Measurements from ENCODE around the gene TECPR2. TPM values are rescaled to one million over a fixed set of nuclear protein-coding genes. Genes with fewer than 3 reads are reported as not detected.

The TECPR2 gene
- total RNA-seq, 1 experiment from 2014 or later = 9.3 TPM

DNA sequence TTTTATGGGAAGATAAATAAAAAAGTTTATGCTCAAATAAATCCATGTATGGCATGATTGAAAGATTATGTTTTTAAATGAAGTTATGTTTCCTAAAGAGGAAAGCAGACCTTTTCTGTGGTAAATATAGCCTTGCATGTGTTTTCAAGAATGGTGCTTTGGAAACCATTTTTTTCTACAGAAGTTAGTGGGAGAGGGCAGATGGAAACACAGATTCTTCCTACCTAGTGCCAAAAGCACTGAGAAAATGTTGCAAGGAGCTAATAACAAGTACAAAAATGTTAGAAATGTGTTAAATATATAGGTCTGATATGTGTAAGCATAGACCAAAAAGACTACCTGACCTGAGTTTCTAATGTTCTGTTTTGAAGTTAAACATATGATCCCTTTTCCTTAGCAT lies 24.3 kb downstream of the TECPR2 start:
- BruUV-seq (replicated peaks) = no TSS peak
- Mint-ChIP-seq H3K9me3 (ENCODE audit: unreplicated experiment) (no peaks in the 10 kb centered on the region), H3K4me3 (ENCODE audit: unreplicated experiment) (no peak overlapping the region), H3K36me3 (ENCODE audit: insufficient read depth, unreplicated experiment) (no peaks in the 10 kb centered on the region), H3K27me3 (ENCODE audit: insufficient read depth, unreplicated experiment) (no peaks in the 10 kb centered on the region), H3K27ac (ENCODE audit: unreplicated experiment) (no peak overlapping the region), H3K4me1 (ENCODE audit: low read depth, unreplicated experiment) (no peaks in the 10 kb centered on the region)
- H3K9me3 ChIP-seq = no peaks in the 10 kb centered on the region
- DNase-seq = no peak
- ChIA-PET CTCF (no interaction called here), POLR2A (no interaction called here)
- H3K4me1 ChIP-seq = no peaks in the 10 kb centered on the region
- H3K4me3 ChIP-seq (ENCODE audit: low read depth, low read length) = no peak overlapping the region
- intact Hi-C loops (cut with micrococcal nuclease; ENCODE audit: unreplicated experiment) = no loop called here
- TF ChIP-seq, protein P1, sequence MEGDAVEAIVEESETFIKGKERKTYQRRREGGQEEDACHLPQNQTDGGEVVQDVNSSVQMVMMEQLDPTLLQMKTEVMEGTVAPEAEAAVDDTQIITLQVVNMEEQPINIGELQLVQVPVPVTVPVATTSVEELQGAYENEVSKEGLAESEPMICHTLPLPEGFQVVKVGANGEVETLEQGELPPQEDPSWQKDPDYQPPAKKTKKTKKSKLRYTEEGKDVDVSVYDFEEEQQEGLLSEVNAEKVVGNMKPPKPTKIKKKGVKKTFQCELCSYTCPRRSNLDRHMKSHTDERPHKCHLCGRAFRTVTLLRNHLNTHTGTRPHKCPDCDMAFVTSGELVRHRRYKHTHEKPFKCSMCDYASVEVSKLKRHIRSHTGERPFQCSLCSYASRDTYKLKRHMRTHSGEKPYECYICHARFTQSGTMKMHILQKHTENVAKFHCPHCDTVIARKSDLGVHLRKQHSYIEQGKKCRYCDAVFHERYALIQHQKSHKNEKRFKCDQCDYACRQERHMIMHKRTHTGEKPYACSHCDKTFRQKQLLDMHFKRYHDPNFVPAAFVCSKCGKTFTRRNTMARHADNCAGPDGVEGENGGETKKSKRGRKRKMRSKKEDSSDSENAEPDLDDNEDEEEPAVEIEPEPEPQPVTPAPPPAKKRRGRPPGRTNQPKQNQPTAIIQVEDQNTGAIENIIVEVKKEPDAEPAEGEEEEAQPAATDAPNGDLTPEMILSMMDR (IDR thresholded peaks at IDR 0.05; ENCODE audit: insufficient read depth in 1 of 2, low read depth in 1 of 2, low read length in 1 of 2, severe bottlenecking in 1 of 2, unreplicated experiment in 1 of 2) = no peak
- H3K27me3 ChIP-seq (replicated peaks; ENCODE audit: control insufficient read depth, insufficient read depth, low read length) = no peaks in the 10 kb centered on the region
- no peaks in the 10 kb centered on the region for H3K36me3 ChIP-seq (ENCODE audit: control insufficient read depth, insufficient read depth, low read length)

DNA sequence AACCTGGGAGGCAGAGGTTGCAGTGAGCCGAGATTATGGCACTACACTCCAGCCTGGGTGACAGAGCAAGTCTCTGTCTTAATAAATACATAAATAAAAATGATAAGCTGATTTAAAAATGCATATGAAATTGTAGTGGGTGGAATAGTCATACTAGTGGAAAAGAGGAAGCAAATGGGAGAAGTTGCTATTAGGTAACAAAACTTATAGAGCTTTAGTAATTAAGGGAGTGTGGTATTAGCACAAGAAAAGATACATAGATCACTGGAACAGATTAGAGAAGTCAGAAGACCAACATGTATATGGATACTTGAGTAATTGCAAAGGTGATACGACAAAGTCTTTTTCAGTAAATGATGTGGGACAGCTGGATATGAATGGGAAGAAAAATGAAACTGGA lies 26.5 kb downstream of the TECPR2 start:
- no peaks in the 10 kb centered on the region for H3K36me3 ChIP-seq (ENCODE audit: control insufficient read depth, insufficient read depth, low read length)
- no peak for DNase-seq
- H3K27ac Mint-ChIP-seq (ENCODE audit: unreplicated experiment) = no peak overlapping the region
- TF ChIP-seq, protein P1 (IDR thresholded peaks at IDR 0.05; ENCODE audit: insufficient read depth in 1 of 2, low read depth in 1 of 2, low read length in 1 of 2, severe bottlenecking in 1 of 2, unreplicated experiment in 1 of 2) = no peak
- no TSS peak for BruUV-seq (replicated peaks)
- no peaks in the 10 kb centered on the region for H3K27me3 Mint-ChIP-seq (ENCODE audit: insufficient read depth, unreplicated experiment)
- H3K9me3 Mint-ChIP-seq (ENCODE audit: unreplicated experiment) = no peaks in the 10 kb centered on the region
- H3K36me3 Mint-ChIP-seq (ENCODE audit: insufficient read depth, unreplicated experiment) = no peaks in the 10 kb centered on the region
- H3K27me3 ChIP-seq (replicated peaks; ENCODE audit: control insufficient read depth, insufficient read depth, low read length) = no peaks in the 10 kb centered on the region
- CTCF ChIA-PET = no interaction called here
- no peaks in the 10 kb centered on the region for H3K4me1 Mint-ChIP-seq (ENCODE audit: low read depth, unreplicated experiment)
- H3K4me1 ChIP-seq = no peaks in the 10 kb centered on the region
- POLR2A ChIA-PET = no interaction called here
- no peaks in the 10 kb centered on the region for H3K9me3 ChIP-seq
- H3K4me3 ChIP-seq (ENCODE audit: low read depth, low read length) = no peak overlapping the region
- H3K4me3 Mint-ChIP-seq (ENCODE audit: unreplicated experiment) = no peak overlapping the region
- intact Hi-C loops (cut with micrococcal nuclease; ENCODE audit: unreplicated experiment) = no loop called here

DNA sequence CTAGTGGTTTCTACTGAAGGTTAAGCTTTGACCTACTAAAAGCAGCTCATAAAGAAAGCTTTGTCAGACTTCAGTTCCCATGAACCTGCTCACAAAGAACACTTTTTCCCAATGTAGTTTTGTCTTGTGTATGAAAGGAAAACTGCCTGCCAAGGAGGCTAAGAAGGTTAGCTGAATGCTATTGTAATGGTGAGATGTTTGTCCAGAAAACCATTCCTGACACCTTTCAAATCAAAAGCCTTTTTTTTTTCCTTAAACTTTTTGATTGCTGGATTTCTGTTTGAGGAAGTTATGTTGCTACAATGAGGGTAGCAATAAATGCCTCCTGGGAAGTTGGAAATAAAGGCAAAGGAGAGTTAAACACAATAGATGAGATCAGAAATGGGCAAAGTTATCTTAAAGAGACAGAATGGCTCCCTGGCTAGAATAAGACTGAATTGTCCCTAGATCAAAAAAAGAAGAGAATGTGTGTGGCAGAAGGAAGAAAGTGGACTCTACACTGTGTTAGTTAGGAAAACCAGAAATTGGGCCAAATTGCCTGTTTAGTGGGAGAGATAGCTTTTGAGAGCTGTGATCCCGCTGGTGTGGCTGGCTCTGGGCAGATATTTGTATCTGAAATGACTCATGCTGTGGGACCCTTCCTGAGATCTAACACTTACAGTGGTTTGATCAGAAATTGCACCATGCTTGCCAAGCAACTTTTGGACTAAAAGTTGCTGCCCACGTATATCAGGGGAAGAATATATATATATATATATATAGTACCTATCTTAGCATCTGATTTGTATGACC lies 27.5 kb downstream of the TECPR2 start:
- Histone ChIP-seq H3K4me1 (no peaks in the 10 kb centered on the region), H3K36me3 (ENCODE audit: control insufficient read depth, insufficient read depth, low read length) (no peaks in the 10 kb centered on the region), H3K9me3 (no peaks in the 10 kb centered on the region), H3K4me3 (ENCODE audit: low read depth, low read length) (no peak overlapping the region), H3K27me3 (replicated peaks; ENCODE audit: control insufficient read depth, insufficient read depth, low read length) (no peaks in the 10 kb centered on the region)
- H3K27ac Mint-ChIP-seq (ENCODE audit: unreplicated experiment) = no peak overlapping the region
- CTCF ChIA-PET = no interaction called here
- TF ChIP-seq, protein P1 (IDR thresholded peaks at IDR 0.05; ENCODE audit: insufficient read depth in 1 of 2, low read depth in 1 of 2, low read length in 1 of 2, severe bottlenecking in 1 of 2, unreplicated experiment in 1 of 2) = no peak
- POLR2A ChIA-PET = no interaction called here
- H3K36me3 Mint-ChIP-seq (ENCODE audit: insufficient read depth, unreplicated experiment) = no peaks in the 10 kb centered on the region
- DNase-seq = no peak
- no peaks in the 10 kb centered on the region for H3K4me1 Mint-ChIP-seq (ENCODE audit: low read depth, unreplicated experiment)
- no peak overlapping the region for H3K4me3 Mint-ChIP-seq (ENCODE audit: unreplicated experiment)
- no peaks in the 10 kb centered on the region for H3K27me3 Mint-ChIP-seq (ENCODE audit: insufficient read depth, unreplicated experiment)
- no peaks in the 10 kb centered on the region for H3K9me3 Mint-ChIP-seq (ENCODE audit: unreplicated experiment)
- BruUV-seq (replicated peaks) = no TSS peak
- intact Hi-C loops (cut with micrococcal nuclease; ENCODE audit: unreplicated experiment) = no loop called here

All from Caco-2 (cell line).